GM12872 (cell line): ENCODE measurements around the gene GABARAPL1.

Experiments used
- CTCF ChIP-seq: IDR thresholded peaks from 3 replicates; pipeline ENCODE4 v1.5.1; 2011; ENCODE audit warnings: low read depth, mild to moderate bottlenecking, low read length, moderate library complexity; ENCODE audit not compliant: insufficient read depth

Gene GABARAPL1

GRCh38 chr12:10212739-10213131 lies at the start of gene GABARAPL1:
Gene GABARAPL1 (plus strand): TSS chr12:10212877. CDS start chr12:10213130, 253 bp downstream.
- no peak for TF ChIP-seq CTCF

DNA sequence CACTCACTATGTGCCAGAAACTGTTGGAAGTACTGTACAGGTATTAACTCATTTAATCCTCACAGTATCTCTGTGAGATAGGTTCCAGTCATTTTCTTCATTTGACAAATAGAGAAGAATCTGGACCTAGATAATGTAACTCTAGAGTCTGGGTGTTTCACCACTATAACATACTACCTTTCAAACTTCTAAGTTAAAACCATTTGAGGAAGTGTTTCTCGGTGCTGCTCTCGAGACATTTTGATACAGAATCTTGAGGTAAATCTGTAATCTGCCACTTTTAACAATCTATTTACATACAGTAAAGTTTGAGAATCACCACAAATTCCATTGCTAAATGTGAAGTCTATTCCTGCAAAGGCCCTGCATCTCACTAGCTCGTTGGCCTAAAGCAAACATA lies 49.6 kb upstream of the GABARAPL1 start:
- TF ChIP-seq CTCF: no peak

GRCh38 chr12:10165421-10165820 lies 47.3 kb upstream of the GABARAPL1 start:
- TF ChIP-seq CTCF: no peak

- TF ChIP-seq CTCF: no peak
Observed at GRCh38 chr12:10167599-10167998, 45.1 kb upstream of the GABARAPL1 start.

DNA sequence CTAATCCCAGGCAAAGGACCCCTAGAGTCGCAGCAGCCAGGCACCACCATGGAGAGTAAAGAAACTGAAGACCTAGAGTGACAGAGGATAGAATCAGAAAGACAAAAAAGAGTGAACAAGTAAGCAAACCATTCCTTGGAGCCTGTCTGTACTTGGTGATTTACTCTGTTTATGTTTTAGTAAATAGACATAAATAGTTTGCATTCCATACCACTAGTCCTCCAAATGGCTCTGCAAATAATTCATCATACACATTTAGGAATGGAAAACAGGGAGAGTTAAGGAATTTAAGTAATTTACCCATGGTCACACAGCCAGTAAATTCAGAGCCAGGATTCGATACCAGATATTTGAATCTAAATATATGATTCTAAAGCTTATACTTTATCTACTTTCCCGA lies 43.6 kb upstream of the GABARAPL1 start:
- TF ChIP-seq CTCF: no peak

- no peak for TF ChIP-seq CTCF
Observed at GRCh38 chr12:10170216-10170615, 42.5 kb upstream of the GABARAPL1 start.

DNA sequence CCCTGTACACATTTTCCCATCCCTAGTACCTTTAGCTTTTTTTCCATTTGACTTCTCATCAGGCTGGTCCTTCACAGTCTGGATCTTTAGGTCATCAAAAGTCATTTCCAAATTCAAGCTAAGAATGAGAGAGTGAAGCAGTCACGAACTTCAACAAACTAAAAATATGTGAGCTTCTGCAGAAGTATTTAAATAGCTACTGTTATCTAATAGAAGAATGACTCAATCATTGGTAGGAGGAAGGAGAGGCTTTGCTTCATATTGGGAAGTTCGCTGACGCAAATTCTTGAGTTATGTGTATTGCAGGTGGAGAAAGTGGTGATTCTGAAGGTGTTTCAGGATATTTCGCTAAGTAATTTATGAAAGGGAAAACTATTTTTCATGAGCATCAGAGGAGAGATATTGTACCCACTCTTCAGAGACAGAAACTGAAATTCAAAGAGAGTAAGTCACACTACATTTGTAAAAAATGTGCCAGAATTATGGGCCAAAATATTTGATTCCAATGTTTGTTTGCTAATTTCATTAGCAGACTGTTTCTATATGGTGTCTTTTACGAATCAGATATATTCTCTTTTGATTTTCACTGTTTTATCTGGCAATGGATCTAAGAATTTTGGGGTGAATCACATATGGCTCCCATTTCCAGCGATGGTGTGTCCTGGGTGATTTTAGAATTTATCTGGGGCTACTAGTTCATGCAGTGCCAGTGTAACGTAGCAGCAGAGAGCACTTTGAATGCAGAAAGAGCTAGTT lies 40.5 kb upstream of the GABARAPL1 start, which contains the start of gene OLR1:
TSS of gene OLR1 (minus strand) at position 160 of the 756 bp plus-strand sequence. CDS start at position 105, 55 bp downstream.
- no peak for TF ChIP-seq CTCF
